Measurements from ENCODE around the gene PBRM1.
A peak's percentile ranks its signal among the peaks of the same experiment; 100 is the strongest.
"Not testable (repeated sequence)": the region's sequence is repeated elsewhere in the genome, so short reads cannot be mapped to it uniquely, and the experiment has no call there.

The PBRM1 gene

DNA sequence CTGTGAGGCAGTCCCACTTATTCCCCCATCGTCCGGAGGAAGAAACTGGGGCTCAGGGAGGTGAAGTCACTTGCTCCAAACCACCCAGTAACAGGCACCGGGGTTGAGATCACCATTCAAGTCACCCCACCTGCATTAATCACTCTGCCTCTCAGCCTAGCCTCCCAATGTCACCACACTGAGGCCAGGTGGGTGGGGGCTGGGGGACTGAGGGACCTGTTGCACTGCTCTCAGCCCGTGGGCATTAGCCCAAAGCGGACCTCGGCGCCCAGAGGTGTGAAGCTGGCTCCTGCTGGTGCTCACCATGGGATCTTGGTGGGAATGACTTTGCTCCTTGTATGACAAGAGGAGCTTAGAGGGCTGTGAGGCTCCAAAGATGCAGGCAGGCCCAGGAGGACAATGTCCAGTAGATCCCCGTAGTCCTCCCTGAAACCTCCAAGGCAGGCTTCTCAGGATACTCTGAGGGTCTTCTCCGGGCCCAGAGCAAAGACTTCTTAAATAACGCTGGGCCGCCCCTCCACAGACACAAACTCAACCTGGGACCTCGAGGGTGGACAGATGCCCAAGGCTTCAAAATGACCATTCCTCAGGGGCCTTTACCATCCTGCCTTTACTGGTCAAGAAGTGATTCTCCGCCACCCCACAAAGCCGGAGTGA lies 153.7 kb downstream of the PBRM1 start:
- Histone ChIP-seq H3K9ac (ENCODE audit: insufficient read length) (no peak overlapping the region), H3K27ac (no peak overlapping the region), H3K36me3 (ENCODE audit: insufficient read depth, low read length) (no peaks in the 10 kb centered on the region; the same call in 1 of the 2 replicates), H3K4me3 (peak overlapping the region; percentile 78), H3K9me3 (ENCODE audit: low read depth, low read length) (no peaks in the 10 kb centered on the region)
- no peak for TF ChIP-seq EZH2 (IDR thresholded peaks at IDR 0.05)
- no peak for TF ChIP-seq POLR2AphosphoS5 (IDR thresholded peaks at IDR 0.05; ENCODE audit: borderline replicate concordance, low read depth, low read length)
- no peak for TF ChIP-seq FOXP2 (optimal IDR thresholded peaks at IDR 0.05; ENCODE audit: control extremely low read depth, extremely low read length, insufficient read depth)
- no peak for DNase-seq (ENCODE audit: low read depth, low spot score)

DNA sequence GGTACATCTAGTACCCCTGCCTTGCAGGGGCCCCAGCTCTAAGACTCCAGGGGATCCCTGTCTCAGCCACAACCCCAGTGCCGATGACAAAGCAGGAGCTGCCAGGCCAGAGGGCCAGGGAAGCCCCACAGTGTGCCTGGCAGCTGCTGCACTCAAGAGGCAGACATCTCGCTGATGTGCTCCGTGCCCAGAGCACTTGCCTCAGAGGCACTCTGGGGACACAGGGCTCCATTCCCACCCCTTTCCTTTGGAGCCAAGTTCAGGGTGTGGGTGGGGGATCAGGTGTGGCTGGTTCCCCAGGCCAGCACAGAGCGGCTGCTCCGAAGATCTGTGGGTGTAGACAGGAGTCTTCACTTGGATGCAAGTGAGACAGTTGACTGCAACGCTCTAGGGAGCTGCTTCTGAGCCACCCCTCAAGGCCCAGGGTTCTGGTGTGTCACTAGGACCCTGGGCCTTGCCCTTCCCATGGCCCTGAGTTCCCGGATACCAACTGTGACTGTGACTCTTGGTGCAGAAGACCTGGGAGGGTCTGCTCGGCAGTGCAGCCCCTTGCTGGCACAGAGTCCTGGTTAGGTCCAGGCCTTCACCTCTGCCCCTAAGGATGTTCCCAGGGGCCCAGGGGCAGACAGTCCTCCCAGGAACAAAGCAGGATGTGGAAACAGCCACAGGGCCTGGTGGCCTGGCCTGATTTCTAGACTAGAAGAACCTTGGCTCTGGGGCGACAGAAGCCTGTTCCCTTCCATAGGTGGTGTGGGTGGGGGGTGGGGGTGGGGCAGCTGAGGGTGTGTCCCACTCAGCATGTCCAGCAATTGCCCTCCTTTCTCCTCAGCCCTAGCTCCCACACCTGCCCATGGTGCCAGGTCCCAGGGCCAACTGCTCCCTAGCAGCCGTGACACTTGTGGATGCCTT lies 154.5 kb downstream of the PBRM1 start:
- Histone ChIP-seq H3K27ac (no peak overlapping the region), H3K9me3 (ENCODE audit: low read depth, low read length) (no peaks in the 10 kb centered on the region), H3K36me3 (ENCODE audit: insufficient read depth, low read length) (no peaks in the 10 kb centered on the region; the same call in 1 of the 2 replicates), H3K9ac (ENCODE audit: insufficient read length) (no peak overlapping the region), H3K4me3 (no peak overlapping the region)
- TF ChIP-seq FOXP2 (optimal IDR thresholded peaks at IDR 0.05; ENCODE audit: control extremely low read depth, extremely low read length, insufficient read depth) (no peak), EZH2 (IDR thresholded peaks at IDR 0.05) (no peak), POLR2AphosphoS5 (IDR thresholded peaks at IDR 0.05; ENCODE audit: borderline replicate concordance, low read depth, low read length) (no peak)
- no peak for DNase-seq (ENCODE audit: low read depth, low spot score)

DNA sequence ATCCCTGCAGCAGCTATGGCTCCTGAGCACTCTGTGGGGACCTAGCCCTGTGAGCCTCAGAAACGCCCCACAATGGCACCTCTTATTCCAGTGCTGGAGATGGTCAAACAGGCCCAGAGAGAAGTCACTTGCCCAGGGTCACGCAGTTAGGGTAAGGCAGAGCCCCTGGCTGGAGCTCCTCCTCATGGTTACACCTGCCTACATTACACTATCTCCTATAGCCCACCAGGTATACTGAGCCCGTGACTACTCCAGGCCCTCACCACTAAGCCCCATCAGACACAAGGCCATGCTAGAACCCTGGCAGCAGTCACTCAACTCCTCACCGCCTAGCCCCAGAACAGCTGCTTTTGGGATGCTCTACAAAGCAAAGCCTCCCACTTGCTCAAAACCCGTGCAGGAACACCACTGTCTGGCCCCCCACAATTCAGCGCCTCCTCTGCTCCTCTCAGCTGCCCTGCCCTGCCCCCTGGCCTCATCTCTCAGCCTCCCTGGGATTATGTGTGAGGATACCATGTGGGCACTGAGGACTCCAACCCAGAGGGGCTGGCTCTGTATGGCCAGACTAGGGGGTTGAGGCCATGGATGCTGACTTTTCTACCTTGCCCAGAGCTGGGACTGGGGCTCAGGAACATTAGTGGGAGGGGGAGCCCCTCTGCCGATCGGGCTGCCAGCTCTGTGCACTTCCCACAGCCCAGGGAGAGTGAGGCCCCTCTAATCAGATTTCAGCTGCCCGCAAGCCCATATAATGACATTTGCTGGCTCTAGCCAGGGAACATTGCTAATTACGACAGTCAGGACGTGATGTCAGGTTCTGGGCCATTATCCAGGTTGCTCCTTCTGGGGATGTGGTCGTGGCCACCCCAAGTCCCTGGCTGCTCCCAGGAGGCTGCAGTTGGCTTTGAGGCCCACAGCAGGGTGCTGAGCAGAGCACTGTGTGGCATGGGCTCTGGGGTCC lies 156.1 kb downstream of the PBRM1 start:
- no peak overlapping the region for H3K27ac ChIP-seq

DNA sequence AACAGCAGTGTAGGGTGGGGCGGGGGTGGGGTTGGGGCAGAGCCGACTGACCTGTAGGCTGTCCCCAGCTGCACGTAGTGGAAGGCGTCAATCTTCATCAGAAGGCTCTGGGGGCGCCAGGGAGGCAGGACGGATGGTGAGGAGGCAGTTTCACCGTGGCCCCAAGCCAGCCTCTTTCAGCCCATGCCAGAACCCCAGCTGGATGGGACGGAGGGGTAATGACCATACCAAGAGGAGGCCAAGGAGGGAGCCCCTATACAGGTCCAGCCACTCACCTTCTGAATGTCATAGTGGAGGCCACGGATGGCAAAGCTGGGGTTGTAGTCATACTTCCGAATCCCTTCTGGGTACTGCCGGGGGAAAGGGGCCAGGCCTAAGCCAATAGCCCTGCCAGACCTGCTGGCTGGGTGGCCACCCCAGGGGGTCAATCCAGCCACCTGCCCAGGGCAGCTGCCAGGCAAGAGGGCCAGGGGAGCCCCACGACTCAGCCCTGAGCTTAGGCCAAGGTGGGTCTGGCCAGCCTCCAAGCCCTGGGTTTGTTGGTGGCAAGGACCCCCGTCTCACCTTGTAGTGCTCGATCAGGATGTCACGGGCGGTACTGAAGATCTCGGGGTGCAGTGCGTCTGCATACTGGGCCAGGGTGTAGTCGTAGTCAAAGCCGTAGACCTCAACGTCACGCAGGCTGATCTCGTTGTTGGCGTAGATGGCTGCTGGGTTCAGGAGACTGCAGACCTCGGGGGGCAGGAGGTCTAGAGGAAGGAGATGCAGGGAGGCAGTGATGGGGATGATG lies 156.9 kb downstream of the PBRM1 start:
- DNase-seq (ENCODE audit: low read depth, low spot score): no peak
- Histone ChIP-seq H3K9me3 (ENCODE audit: low read depth, low read length) (no peaks in the 10 kb centered on the region), H3K4me3 (no peak overlapping the region), H3K27ac (no peak overlapping the region), H3K9ac (ENCODE audit: insufficient read length) (no peak overlapping the region), H3K36me3 (ENCODE audit: insufficient read depth, low read length) (no peaks in the 10 kb centered on the region; the same call in 1 of the 2 replicates)
- TF ChIP-seq FOXP2 (optimal IDR thresholded peaks at IDR 0.05; ENCODE audit: control extremely low read depth, extremely low read length, insufficient read depth): no peak
- no peak for TF ChIP-seq EZH2 (IDR thresholded peaks at IDR 0.05)
- TF ChIP-seq POLR2AphosphoS5 (IDR thresholded peaks at IDR 0.05; ENCODE audit: borderline replicate concordance, low read depth, low read length): no peak; the same call in 1 of the 2 replicates

More for the DNA sequence above, 156.1 kb downstream of the PBRM1 start:
- no peak; the same call in 1 of the 2 replicates for TF ChIP-seq POLR2AphosphoS5 (IDR thresholded peaks at IDR 0.05; ENCODE audit: borderline replicate concordance, low read depth, low read length)
- TF ChIP-seq EZH2 (IDR thresholded peaks at IDR 0.05): no peak
- TF ChIP-seq FOXP2 (optimal IDR thresholded peaks at IDR 0.05; ENCODE audit: control extremely low read depth, extremely low read length, insufficient read depth): no peak
- no peak overlapping the region for H3K9ac ChIP-seq (ENCODE audit: insufficient read length)
- no peak for DNase-seq (ENCODE audit: low read depth, low spot score)
- no peaks in the 10 kb centered on the region for H3K9me3 ChIP-seq (ENCODE audit: low read depth, low read length)
- H3K36me3 ChIP-seq (ENCODE audit: insufficient read depth, low read length): no peaks in the 10 kb centered on the region; the same call in 1 of the 2 replicates
- H3K4me3 ChIP-seq: no peak overlapping the region

DNA sequence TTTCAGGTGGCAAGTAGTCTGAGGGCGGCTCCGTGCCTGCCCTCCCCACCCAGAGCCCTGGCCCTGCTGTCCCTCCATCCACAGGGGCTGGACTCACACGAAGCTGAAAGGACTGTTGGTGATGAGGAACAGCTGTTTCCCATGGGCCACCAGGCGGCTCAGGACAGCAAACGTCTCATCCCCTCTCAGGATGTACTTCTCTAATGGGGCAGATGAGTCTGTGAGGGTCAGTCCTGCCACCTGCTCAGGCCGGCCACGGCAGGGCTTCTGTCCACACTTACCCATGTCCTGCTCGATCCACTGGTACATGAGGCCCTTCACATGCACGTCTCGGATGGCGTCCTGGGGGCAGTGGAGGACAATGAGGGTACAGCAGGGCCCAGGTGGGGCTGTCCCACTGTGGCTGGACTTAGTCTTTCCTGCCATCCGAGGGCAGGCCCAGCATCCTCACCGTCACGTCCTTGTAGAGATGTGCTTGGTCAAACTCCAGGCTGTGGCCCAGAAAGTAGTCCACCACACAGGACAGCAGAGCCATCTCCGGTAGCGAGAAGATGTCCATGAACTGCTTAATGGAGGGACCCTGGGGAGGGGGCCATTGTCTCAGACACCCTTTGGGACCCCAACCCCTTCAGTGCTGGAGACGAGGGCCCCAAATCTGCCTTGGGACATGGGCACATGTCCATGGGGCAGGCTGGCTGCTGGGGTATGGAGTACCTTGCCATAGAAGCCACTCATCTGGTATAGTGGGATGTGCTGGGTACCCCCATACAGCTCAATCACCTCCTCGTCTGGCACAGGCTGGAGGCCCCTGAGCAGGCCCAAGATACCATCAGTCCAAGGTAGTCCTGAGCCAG lies 157.8 kb downstream of the PBRM1 start:
- Histone ChIP-seq H3K36me3 (ENCODE audit: insufficient read depth, low read length) (no peaks in the 10 kb centered on the region; the same call in 1 of the 2 replicates), H3K27ac (no peak overlapping the region), H3K4me3 (no peak overlapping the region), H3K9ac (ENCODE audit: insufficient read length) (no peak overlapping the region), H3K9me3 (ENCODE audit: low read depth, low read length) (no peaks in the 10 kb centered on the region)
- TF ChIP-seq EZH2 (IDR thresholded peaks at IDR 0.05) (no peak), FOXP2 (optimal IDR thresholded peaks at IDR 0.05; ENCODE audit: control extremely low read depth, extremely low read length, insufficient read depth) (no peak), POLR2AphosphoS5 (IDR thresholded peaks at IDR 0.05; ENCODE audit: borderline replicate concordance, low read depth, low read length) (no peak)
- no peak for DNase-seq (ENCODE audit: low read depth, low spot score)

DNA sequence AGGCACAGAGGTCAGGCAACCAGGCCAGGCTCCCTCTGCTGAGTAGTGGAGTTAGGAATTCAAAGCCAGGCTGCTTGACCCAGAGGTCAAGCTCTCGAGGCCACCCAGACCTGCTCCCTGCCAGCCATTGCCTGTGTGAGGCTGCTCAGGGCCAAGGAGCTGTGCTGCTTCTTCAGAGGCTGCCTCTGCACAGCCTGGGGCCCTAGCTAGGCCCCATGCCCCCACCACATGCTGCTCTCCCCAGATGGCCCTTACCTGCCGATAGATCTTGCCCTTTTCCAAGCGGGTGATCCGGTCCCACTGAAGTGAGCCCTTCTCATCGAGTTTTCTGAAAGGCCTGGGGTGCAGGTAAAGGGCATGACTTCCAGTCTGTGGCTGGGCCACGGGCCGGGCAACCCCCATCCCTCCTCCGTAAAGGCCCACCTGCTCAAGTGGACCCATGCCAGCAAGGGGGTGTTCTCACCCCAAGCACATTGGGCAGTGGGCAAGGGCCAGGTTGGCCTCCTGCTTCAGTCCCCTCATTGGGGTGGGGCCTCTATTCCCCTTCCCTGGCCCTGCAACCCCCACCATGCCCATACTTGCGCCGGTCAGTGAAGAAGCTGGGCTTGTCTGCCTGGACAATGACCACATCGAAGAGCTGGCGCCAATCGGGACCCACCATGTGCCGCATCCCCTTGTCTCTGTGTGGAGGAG lies 158.5 kb downstream of the PBRM1 start:
- Histone ChIP-seq H3K36me3 (ENCODE audit: insufficient read depth, low read length) (no peaks in the 10 kb centered on the region; the same call in 1 of the 2 replicates), H3K9me3 (ENCODE audit: low read depth, low read length) (no peaks in the 10 kb centered on the region), H3K27ac (no peak overlapping the region), H3K9ac (ENCODE audit: insufficient read length) (no peak overlapping the region), H3K4me3 (no peak overlapping the region)
- TF ChIP-seq FOXP2 (optimal IDR thresholded peaks at IDR 0.05; ENCODE audit: control extremely low read depth, extremely low read length, insufficient read depth): no peak
- TF ChIP-seq POLR2AphosphoS5 (IDR thresholded peaks at IDR 0.05; ENCODE audit: borderline replicate concordance, low read depth, low read length): no peak
- no peak for DNase-seq (ENCODE audit: low read depth, low spot score)

DNA sequence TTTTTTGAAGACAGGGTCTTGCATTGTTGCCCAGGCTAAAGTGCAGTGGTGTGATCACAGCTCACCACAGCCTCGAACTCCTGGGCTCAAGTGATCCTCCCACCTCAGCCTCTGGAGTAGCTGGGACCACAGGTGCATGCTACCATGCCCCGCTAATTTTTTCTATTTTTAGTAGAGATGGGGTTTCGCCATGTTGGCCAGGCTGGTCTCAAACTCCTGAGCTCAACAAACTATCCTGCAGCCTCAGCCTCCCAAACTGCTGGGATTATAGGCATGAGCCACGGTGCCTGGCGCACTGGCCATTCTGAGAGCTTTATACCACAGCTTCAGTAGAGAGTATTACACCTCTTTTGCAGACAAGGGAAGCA lies 159.1 kb downstream of the PBRM1 start:
- H3K36me3 ChIP-seq (ENCODE audit: insufficient read depth, low read length); H3K9me3 ChIP-seq (ENCODE audit: low read depth, low read length); DNase-seq (ENCODE audit: low read depth, low spot score); H3K4me3 ChIP-seq; H3K27ac ChIP-seq; H3K9ac ChIP-seq (ENCODE audit: insufficient read length): not testable (repeated sequence)

Data from SK-N-MC (cell line).